Measurements from ENCODE around the gene CSNK1D.
A peak's percentile ranks its signal among the peaks of the same experiment; 100 is the strongest.

Gene CSNK1D

GRCh38 chr17:82294064-82294773 lies 20.7 kb upstream of the CSNK1D start:
- DNase-seq = no peak

DNA sequence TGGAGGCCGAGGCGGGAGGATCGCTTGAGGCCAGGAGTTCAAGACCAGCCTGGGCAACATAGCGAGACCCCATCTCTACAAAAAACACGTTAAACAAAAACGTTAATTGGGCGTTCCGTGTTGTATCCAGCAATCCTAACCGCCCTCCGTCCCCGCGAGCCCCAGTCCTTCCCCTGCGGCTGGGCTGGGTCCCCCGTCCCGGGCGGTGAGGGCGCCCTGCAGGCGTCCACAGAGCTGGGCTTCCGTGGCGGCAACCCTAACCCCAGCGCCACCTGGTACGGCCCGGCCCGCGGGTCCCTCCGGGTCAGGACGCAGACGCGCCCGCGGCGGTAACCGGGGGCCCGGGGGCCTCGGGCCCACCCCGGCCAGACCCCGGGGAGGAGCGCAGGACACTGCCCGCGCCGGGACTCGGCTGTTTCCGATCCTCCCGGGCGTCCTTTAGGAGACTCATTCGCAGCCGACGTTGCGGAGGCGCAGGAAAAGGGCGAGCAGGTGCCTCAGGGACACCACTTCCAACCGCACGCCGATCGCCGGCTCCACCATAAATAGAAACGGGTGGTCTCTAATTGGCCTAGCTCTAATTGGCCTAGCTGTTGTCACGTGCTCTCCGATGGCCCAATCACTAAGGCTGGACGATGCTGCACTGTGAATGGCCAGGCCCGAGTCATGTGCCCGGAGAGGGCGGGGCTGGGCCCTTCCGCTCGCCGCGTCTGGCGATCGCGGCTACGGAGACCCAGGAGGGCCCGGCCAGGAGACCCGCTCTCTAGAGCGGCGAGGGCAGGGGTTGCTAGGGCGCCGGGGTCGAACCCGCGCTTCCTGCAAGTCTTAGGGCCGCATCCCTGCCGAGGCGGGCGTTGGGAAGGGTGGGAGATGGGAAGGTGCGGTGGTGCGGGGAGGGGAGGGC lies 19.0 kb upstream of the CSNK1D start:
- peak; percentile 97 for DNase-seq

GRCh38 chr17:82291582-82292250 lies 18.2 kb upstream of the CSNK1D start:
- no peak for DNase-seq

- DNase-seq = no peak
These were observed 14.6 kb upstream of the CSNK1D start for GRCh38 chr17:82287868-82288801.

DNA sequence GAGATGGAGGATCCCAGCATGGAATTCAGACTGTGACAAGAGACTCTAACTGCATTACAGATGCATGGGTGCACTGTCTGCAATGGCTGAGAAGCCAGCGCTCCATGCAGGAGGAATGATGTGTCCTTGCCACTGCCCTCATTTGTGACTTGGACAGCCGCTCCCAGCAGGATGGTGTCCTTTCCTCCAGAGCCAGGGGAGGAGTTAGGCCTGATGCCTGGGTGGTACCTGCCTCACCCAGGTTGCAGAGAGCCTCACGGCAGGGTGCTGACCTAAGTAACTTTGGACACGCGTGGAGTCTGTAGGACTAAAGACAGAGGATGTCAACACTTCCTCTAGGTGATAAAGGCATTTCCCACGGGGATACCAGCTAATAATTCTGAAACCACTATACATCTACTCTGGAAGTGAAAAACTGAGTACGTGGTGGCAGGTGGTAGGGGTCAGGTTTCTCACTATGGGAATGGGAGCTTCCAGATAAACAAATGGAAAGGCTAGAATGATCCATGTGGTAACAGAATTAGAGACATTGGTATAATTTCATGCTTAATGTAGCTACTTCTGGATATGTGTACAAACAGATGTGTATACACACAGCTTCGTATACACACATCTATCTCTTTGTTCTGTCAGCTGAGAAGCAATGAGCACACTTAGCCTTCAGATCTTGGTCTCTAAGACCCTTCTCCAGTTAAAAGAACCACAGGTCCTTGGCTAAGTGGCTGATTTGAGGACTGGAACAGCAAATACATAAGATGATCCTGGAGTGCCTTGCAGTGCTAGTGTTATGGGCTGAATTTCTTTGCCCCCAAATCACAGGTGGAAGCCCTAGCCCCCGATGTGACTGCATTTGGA lies 13.7 kb upstream of the CSNK1D start:
- DNase-seq = no peak

GRCh38 chr17:82285141-82285540 lies 11.6 kb upstream of the CSNK1D start:
- DNase-seq = no peak

DNA sequence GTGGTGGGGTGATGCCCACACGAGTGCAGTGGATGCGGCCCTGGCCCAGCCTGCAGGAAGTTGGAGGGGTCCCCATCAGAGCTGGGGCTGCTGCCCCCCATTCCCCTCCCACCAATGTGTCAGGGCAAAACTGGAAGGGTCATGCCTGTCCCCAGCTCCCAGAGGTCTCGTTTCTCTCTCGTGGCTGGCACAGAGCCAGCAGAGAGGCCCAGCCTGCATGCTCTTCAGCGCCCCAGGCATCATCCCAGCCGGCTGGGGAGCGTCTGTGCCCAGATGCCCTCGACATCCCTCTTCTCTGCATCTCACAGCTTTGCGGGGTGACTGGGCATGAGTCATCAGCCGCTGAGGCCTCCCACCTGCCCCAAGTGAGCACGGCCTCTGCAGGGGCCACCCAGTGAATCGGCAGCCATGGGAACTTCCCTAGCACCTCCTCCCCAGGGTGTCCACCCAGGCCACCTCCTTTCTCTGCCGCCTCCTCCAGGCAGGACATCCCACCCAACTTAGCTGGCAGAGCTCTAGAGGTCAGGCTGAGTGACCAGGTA lies 9.8 kb upstream of the CSNK1D start:
- DNase-seq = no peak

DNA sequence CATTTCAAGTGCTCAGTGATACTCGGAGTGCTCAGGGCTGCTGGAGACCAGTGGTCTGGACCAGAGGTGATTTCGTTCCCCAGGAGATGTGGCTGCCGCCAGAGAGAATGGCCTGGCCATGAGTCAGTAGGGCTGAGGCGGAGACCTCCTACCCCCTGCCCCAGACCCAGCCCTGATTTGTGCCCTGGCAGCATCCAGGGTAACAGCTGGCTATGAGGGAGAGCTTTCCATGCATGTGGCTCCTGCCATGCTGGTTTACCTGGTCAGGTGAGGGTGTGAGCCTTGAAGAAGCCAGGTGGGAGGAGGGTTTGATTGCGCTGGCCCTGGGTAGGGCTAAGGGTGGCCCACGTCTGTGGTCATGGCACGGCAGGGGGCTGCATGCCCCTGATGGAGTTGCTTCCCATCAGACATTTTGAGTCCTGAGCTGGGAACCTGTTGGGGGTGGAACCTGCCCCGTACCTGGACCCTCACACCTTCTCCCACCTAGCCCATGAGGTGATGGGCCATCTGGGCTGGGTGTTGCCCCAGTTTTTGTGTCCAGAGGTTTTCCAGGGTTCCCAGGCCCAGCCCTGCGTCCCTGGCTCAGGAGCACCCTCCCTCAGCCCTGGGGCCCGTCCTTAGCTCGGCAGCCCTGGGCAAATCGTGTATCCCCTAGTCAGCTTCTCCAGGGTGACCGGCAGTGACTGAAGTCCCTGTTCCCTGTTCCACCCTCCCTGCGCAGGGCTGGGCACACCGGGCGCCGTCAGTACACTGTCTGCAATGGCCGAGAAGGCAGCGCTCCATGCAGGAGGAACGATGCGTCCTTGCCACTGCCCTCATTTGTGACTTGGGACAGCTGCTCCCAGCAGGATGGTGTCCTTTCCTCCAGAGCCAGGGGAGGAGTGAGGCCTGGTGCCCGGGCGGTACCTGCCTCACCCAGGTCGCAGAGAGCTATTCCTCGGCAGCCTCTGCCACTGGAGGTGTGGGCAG lies 9.0 kb upstream of the CSNK1D start:
- DNase-seq = no peak

GRCh38 chr17:82281502-82282238 lies 8.2 kb upstream of the CSNK1D start:
- no peak for DNase-seq

DNA sequence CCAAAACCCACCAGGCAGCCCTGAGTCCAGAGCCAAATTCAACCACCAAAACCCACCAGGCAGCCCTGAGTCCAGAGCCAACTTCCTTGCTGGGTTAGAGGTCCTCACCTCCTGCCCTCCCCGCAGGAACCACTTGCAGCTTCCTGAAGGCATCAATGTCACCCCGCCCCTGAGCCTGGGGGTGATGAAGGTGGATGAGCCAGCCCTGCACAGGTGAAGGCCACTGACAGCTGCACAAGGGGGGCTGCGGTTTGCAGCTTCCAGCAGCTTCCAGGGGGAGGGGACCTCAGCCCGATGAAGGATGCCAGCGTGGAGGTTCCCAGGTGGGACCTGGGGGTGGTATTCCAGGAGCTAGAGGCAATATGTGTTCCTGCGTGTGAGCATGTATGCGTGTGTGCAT lies 7.6 kb upstream of the CSNK1D start:
- no peak for DNase-seq

DNA sequence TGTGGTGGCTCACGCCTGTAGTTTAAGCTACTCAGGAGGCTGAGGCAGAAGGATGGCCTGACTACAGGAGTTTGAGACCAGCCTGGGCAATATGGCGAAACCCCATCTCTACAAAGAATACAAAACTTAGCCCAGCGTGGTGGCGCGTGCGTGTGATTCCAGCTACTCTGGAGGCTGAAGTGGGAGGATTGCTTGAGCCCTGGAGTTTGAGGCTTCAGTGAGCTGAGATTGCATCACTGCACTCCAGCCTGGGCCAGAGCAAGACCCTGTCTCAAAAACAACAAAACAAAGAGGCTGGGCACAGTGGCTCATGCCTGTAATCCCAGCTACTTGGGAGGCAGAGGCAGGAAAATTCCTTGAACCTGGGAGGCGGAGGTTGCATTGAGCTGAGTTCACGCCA lies 7.0 kb upstream of the CSNK1D start:
- DNase-seq = no peak

- no peak for DNase-seq
These were observed 5.4 kb upstream of the CSNK1D start for GRCh38 chr17:82278786-82279391.

DNA sequence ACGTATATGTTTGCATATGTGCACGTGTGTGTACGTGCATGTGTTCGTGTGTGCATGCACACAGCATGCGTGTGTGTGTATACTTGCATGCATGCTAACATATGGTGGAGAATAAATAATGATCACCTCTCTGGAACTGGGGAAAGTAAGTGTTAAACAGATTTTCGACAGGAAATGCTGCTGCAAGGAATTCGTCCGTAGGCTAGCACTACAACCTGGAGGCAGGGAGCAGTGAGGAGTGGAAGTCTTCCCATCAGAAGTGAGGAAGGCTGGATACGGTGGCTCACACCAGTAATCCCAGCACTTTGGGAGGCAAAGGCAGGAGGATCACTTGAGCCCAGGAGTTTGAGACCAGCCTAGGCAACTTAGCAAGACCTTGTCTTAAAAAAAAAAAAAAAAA lies 4.8 kb upstream of the CSNK1D start:
- DNase-seq = no peak

GRCh38 chr17:82277851-82278250 lies 4.4 kb upstream of the CSNK1D start:
- DNase-seq = no peak

- DNase-seq = no peak
These were observed 3.4 kb upstream of the CSNK1D start for GRCh38 chr17:82276938-82277337.

DNA sequence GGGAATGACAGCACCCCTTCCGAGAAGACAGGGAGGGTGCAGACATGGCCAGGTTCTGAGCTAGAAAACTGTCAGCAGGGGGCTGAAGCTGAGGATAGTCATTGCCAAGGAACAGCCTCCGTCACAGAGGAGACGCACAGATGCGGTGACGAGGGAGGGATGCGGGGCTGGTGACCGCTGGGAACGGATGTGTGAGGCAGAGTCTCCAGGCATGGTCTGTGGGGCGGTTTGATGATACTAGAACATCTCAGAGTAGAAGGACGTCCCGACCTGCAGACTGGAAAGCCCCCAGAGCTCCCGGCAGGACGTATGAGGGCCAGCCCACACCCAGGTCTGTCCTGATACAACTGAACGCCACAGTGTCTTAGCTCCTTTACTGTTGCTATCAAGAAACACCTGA lies 1.8 kb upstream of the CSNK1D start:
- DNase-seq = no peak

GRCh38 chr17:82274134-82275020 lies 877 bp upstream of the CSNK1D start:
- DNase-seq = no peak

All from CD4-positive, alpha-beta T cell treated with Interleukin-21 for 1 hour (primary cell).